ENCODE data around the gene KCTD16. TPM values are rescaled to one million over a fixed set of nuclear protein-coding genes. Genes with fewer than 3 reads are reported as not detected.

The KCTD16 gene
- total RNA-seq, 1 experiment from 2014 or later: 0.29 TPM

- Histone ChIP-seq H3K9me3 (no peaks in the 10 kb centered on the region), H3K36me3 (ENCODE audit: control insufficient read depth, insufficient read depth, low read length) (no peaks in the 10 kb centered on the region; the same call in 1 of the 2 replicates), H3K4me3 (ENCODE audit: low read depth, low read length) (no peak overlapping the region), H3K4me1 (no peaks in the 10 kb centered on the region), H3K27me3 (replicated peaks; ENCODE audit: control insufficient read depth, insufficient read depth, low read length) (no peaks in the 10 kb centered on the region)
- Mint-ChIP-seq H3K9me3 (ENCODE audit: unreplicated experiment) (no peaks in the 10 kb centered on the region), H3K36me3 (ENCODE audit: insufficient read depth, unreplicated experiment) (peaks cover 39% of the 10 kb centered on the region), H3K4me1 (ENCODE audit: low read depth, unreplicated experiment) (peaks cover 7% of the 10 kb centered on the region), H3K27ac (ENCODE audit: unreplicated experiment) (no peak overlapping the region), H3K4me3 (ENCODE audit: unreplicated experiment) (no peak overlapping the region), H3K27me3 (ENCODE audit: insufficient read depth, unreplicated experiment) (no peaks in the 10 kb centered on the region)
- intact Hi-C loops (cut with micrococcal nuclease; ENCODE audit: unreplicated experiment): no loop called here
- no peak for DNase-seq
- no peak for TF ChIP-seq CTCF (IDR thresholded peaks at IDR 0.05; ENCODE audit: insufficient read depth in 1 of 2, low read depth in 1 of 2, low read length in 1 of 2, severe bottlenecking in 1 of 2, unreplicated experiment in 1 of 2)
- ChIA-PET POLR2A (no interaction called here), CTCF (no interaction called here)
- BruUV-seq (replicated peaks): no TSS peak
These were observed 4.0 kb upstream of the KCTD16 start for GRCh38 chr5:144166696-144167095.

- Histone ChIP-seq H3K4me3 (ENCODE audit: low read depth, low read length) (no peak overlapping the region), H3K27me3 (replicated peaks; ENCODE audit: control insufficient read depth, insufficient read depth, low read length) (no peaks in the 10 kb centered on the region), H3K4me1 (no peaks in the 10 kb centered on the region), H3K9me3 (no peaks in the 10 kb centered on the region), H3K36me3 (ENCODE audit: control insufficient read depth, insufficient read depth, low read length) (no peaks in the 10 kb centered on the region; the same call in 1 of the 2 replicates)
- no peaks in the 10 kb centered on the region for H3K27me3 Mint-ChIP-seq (ENCODE audit: insufficient read depth, unreplicated experiment)
- DNase-seq: no peak
- peaks cover 26% of the 10 kb centered on the region for H3K36me3 Mint-ChIP-seq (ENCODE audit: insufficient read depth, unreplicated experiment)
- BruUV-seq (replicated peaks): no TSS peak
- intact Hi-C loops (cut with micrococcal nuclease; ENCODE audit: unreplicated experiment): no loop called here
- no peak overlapping the region for H3K4me3 Mint-ChIP-seq (ENCODE audit: unreplicated experiment)
- H3K9me3 Mint-ChIP-seq (ENCODE audit: unreplicated experiment): no peaks in the 10 kb centered on the region
- CTCF ChIA-PET: no interaction called here
- H3K27ac Mint-ChIP-seq (ENCODE audit: unreplicated experiment): no peak overlapping the region
- H3K4me1 Mint-ChIP-seq (ENCODE audit: low read depth, unreplicated experiment): peaks cover 7% of the 10 kb centered on the region
- POLR2A ChIA-PET: no interaction called here
- no peak for TF ChIP-seq CTCF (IDR thresholded peaks at IDR 0.05; ENCODE audit: insufficient read depth in 1 of 2, low read depth in 1 of 2, low read length in 1 of 2, severe bottlenecking in 1 of 2, unreplicated experiment in 1 of 2)
These were observed 2.7 kb upstream of the KCTD16 start for GRCh38 chr5:144167998-144168397.

DNA sequence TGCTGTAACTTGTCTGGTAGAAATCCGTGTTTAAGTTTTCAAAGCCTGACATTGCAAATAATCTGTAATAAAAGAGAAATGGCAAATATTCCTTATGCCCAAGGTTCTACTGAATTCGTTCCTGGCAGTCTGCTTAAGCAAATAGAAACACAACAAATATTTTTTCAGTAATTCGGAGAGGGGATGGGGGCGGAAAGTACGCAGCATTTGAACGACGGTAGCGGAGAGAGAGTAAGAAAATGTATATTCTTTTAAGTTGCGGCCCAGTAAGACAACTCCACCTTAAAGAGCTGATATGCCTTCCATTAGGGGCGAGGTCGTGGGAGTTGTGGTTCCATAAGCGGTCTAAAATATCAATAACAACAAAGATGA lies 783 bp upstream of the KCTD16 start:
- H3K4me3 ChIP-seq (ENCODE audit: low read depth, low read length): peak overlapping the region; percentile 70
- H3K4me1 ChIP-seq: no peaks in the 10 kb centered on the region
- intact Hi-C loops (cut with micrococcal nuclease; ENCODE audit: unreplicated experiment): loop anchor here (1.0 kb wide), 1 partner anchor 289 kb away; no protein-coding TSS in a partner anchor
- DNase-seq: no peak
- Mint-ChIP-seq H3K9me3 (ENCODE audit: unreplicated experiment) (no peaks in the 10 kb centered on the region), H3K36me3 (ENCODE audit: insufficient read depth, unreplicated experiment) (peaks cover 14% of the 10 kb centered on the region), H3K4me3 (ENCODE audit: unreplicated experiment) (peak overlapping the region; percentile 96), H3K27ac (ENCODE audit: unreplicated experiment) (peak overlapping the region; percentile 96), H3K27me3 (ENCODE audit: insufficient read depth, unreplicated experiment) (peaks cover 2% of the 10 kb centered on the region), H3K4me1 (ENCODE audit: low read depth, unreplicated experiment) (peaks cover 7% of the 10 kb centered on the region)
- no peaks in the 10 kb centered on the region for H3K27me3 ChIP-seq (replicated peaks; ENCODE audit: control insufficient read depth, insufficient read depth, low read length)
- H3K9me3 ChIP-seq: no peaks in the 10 kb centered on the region
- BruUV-seq (replicated peaks): no TSS peak
- H3K36me3 ChIP-seq (ENCODE audit: control insufficient read depth, insufficient read depth, low read length): no peaks in the 10 kb centered on the region; the same call in 1 of the 2 replicates
- TF ChIP-seq CTCF (IDR thresholded peaks at IDR 0.05; ENCODE audit: insufficient read depth in 1 of 2, low read depth in 1 of 2, low read length in 1 of 2, severe bottlenecking in 1 of 2, unreplicated experiment in 1 of 2): no peak
- CTCF ChIA-PET: interaction anchor here (1.5 kb wide), 1 partner anchor 34 kb away, joined by 4 read pairs; no protein-coding TSS in a partner anchor
- POLR2A ChIA-PET: no interaction called here
